HEK293 (cell line): ENCODE data around the gene ECM1.

Experiments
- AEBP2 ChIP-seq: fragments of 450-650 bp; formaldehyde crosslinking; IDR thresholded peaks from 2 replicates; pipeline ENCODE4 v1.5.1; 2016; ENCODE audit warnings: missing biosample characterization, missing genetic modification characterization, borderline replicate concordance
- PRDM10 ChIP-seq: fragments of 450-650 bp; formaldehyde crosslinking; IDR thresholded peaks from 2 replicates; pipeline ENCODE4 v1.5.1; 2016; ENCODE audit warnings: missing biosample characterization, missing genetic modification characterization
- SCRT2 ChIP-seq: fragments of 450-650 bp; formaldehyde crosslinking; IDR thresholded peaks from 2 replicates; pipeline ENCODE4 v1.5.1; 2016; ENCODE audit warnings: missing biosample characterization, missing genetic modification characterization
- SP2 ChIP-seq: fragments of 450-650 bp; formaldehyde crosslinking; IDR thresholded peaks from 2 replicates; pipeline ENCODE4 v1.5.1; 2016; ENCODE audit warnings: missing biosample characterization, missing genetic modification characterization
- WT1 ChIP-seq: fragments of 450-650 bp; formaldehyde crosslinking; IDR thresholded peaks from 2 replicates; pipeline ENCODE4 v1.5.1; 2016; ENCODE audit warnings: missing biosample characterization, missing genetic modification characterization
- ZBTB10 ChIP-seq: fragments of 450-650 bp; formaldehyde crosslinking; IDR thresholded peaks from 2 replicates; pipeline ENCODE4 v1.5.1; 2016; ENCODE audit warnings: missing biosample characterization, missing genetic modification characterization
- ZBTB21 ChIP-seq: fragments of 450-650 bp; formaldehyde crosslinking; IDR thresholded peaks from 2 replicates; pipeline ENCODE4 v1.5.1; 2017; ENCODE audit warnings: missing biosample characterization, missing genetic modification characterization
- ZFHX2 ChIP-seq: fragments of 450-650 bp; formaldehyde crosslinking; conservative IDR thresholded peaks from 2 replicates; pipeline ENCODE4 v1.5.1; 2016; ENCODE audit warnings: missing biosample characterization, missing genetic modification characterization
- ZNF121 ChIP-seq: fragments of 450-650 bp; formaldehyde crosslinking; IDR thresholded peaks from 2 replicates; pipeline ENCODE4 v1.5.1; 2016; ENCODE audit warnings: missing biosample characterization, missing genetic modification characterization
- ZNF138 ChIP-seq: fragments of 450-650 bp; formaldehyde crosslinking; IDR thresholded peaks from 2 replicates; pipeline ENCODE4 v1.5.1; 2016; ENCODE audit warnings: missing biosample characterization, missing genetic modification characterization, borderline replicate concordance
- ZNF140 ChIP-seq: fragments of 450-650 bp; formaldehyde crosslinking; IDR thresholded peaks from 2 replicates; pipeline ENCODE4 v1.5.1; 2016; ENCODE audit warnings: missing biosample characterization, missing genetic modification characterization
- ZNF148 ChIP-seq: fragments of 450-650 bp; formaldehyde crosslinking; IDR thresholded peaks from 2 replicates; pipeline ENCODE4 v1.5.0; 2017; ENCODE audit warnings: missing biosample characterization, missing genetic modification characterization, borderline replicate concordance
- ZNF223 ChIP-seq: fragments of 450-650 bp; formaldehyde crosslinking; IDR thresholded peaks from 2 replicates; pipeline ENCODE4 v1.5.1; 2016; ENCODE audit warnings: missing biosample characterization, missing genetic modification characterization
- ZNF266 ChIP-seq: fragments of 450-650 bp; formaldehyde crosslinking; IDR thresholded peaks from 2 replicates; pipeline ENCODE4 v1.5.1; 2016; ENCODE audit warnings: missing biosample characterization, missing genetic modification characterization, low read depth
- ZNF292 ChIP-seq: fragments of 450-650 bp; formaldehyde crosslinking; IDR thresholded peaks from 2 replicates; pipeline ENCODE4 v1.5.1; 2016; ENCODE audit warnings: low read depth, missing biosample characterization, missing genetic modification characterization, borderline replicate concordance
- ZNF341 ChIP-seq: fragments of 450-650 bp; formaldehyde crosslinking; IDR thresholded peaks from 2 replicates; pipeline ENCODE4; 2016; ENCODE audit warnings: low read depth, missing biosample characterization, missing genetic modification characterization
- ZNF394 ChIP-seq: fragments of 450-650 bp; formaldehyde crosslinking; IDR thresholded peaks from 2 replicates; pipeline ENCODE4 v1.5.1; 2016; ENCODE audit warnings: missing biosample characterization, missing genetic modification characterization, mild to moderate bottlenecking, moderate library complexity, borderline replicate concordance
- ZNF416 ChIP-seq: fragments of 450-650 bp; formaldehyde crosslinking; IDR thresholded peaks from 2 replicates; pipeline ENCODE4 v1.5.1; 2016; ENCODE audit warnings: missing biosample characterization, missing genetic modification characterization
- ZNF449 ChIP-seq: fragments of 450-650 bp; formaldehyde crosslinking; IDR thresholded peaks from 2 replicates; pipeline ENCODE4 v1.5.1; 2017; ENCODE audit warnings: missing biosample characterization, mild to moderate bottlenecking, missing genetic modification characterization, moderate library complexity
- ZNF501 ChIP-seq: fragments of 450-650 bp; formaldehyde crosslinking; IDR thresholded peaks from 2 replicates; pipeline ENCODE4 v1.5.1; 2016; ENCODE audit warnings: missing biosample characterization, missing genetic modification characterization
- ZNF510 ChIP-seq: fragments of 450-650 bp; formaldehyde crosslinking; IDR thresholded peaks from 2 replicates; pipeline ENCODE4 v1.5.1; 2018; ENCODE audit warnings: mild to moderate bottlenecking, missing genetic modification characterization, missing biosample characterization; ENCODE audit not compliant: insufficient replicate concordance
- ZNF555 ChIP-seq: fragments of 450-650 bp; formaldehyde crosslinking; conservative IDR thresholded peaks from 2 replicates; pipeline ENCODE4 v1.5.1; 2017; ENCODE audit warnings: missing biosample characterization, mild to moderate bottlenecking, missing genetic modification characterization, inconsistent platforms
- ZNF571 ChIP-seq: fragments of 450-650 bp; formaldehyde crosslinking; IDR thresholded peaks from 2 replicates; pipeline ENCODE4 v1.5.0; 2017; ENCODE audit warnings: missing biosample characterization, missing genetic modification characterization
- ZNF624 ChIP-seq: fragments of 450-650 bp; formaldehyde crosslinking; IDR thresholded peaks from 2 replicates; pipeline ENCODE4 v1.5.1; 2017; ENCODE audit warnings: missing biosample characterization, missing genetic modification characterization
- ZNF645 ChIP-seq: fragments of 450-650 bp; formaldehyde crosslinking; IDR thresholded peaks from 2 replicates; pipeline ENCODE4; 2016; ENCODE audit warnings: missing biosample characterization, missing genetic modification characterization
- ZNF654 ChIP-seq: fragments of 450-650 bp; formaldehyde crosslinking; IDR thresholded peaks from 2 replicates; pipeline ENCODE4 v1.5.1; 2016; ENCODE audit warnings: low read depth, missing biosample characterization, missing genetic modification characterization
- ZNF76 ChIP-seq: fragments of 450-650 bp; formaldehyde crosslinking; IDR thresholded peaks from 2 replicates; pipeline ENCODE4; 2016; ENCODE audit warnings: low read depth, missing biosample characterization, missing genetic modification characterization, borderline replicate concordance
- ZNF785 ChIP-seq: fragments of 450-650 bp; formaldehyde crosslinking; IDR thresholded peaks from 2 replicates; pipeline ENCODE4 v1.5.1; 2016; ENCODE audit warnings: missing biosample characterization, missing genetic modification characterization

The ECM1 gene

GRCh38 chr1:150561974-150562445 lies 54.1 kb downstream of the ECM1 start (continued):
- TF ChIP-seq WT1 (tag by site-specific recombination) (0 out of 2 replicates have a peak, but pooled peaks have one; percentile 36), ZNF555 (no peak), ZNF645 (tag by site-specific recombination) (no peak), ZNF148 (tag by site-specific recombination) (no peak), ZNF501 (no peak), SCRT2 (tag by site-specific recombination) (no peak), ZNF571 (tag by site-specific recombination) (no peak), ZNF292 (tag by site-specific recombination) (no peak), ZNF394 (tag by site-specific recombination) (no peak), ZNF449 (no peak; the same call in 1 of the 2 replicates), ZNF416 (tag by site-specific recombination) (no peak), SP2 (tag by site-specific recombination) (peak; percentile 85), ZNF223 (tag by site-specific recombination) (no peak), PRDM10 (tag by site-specific recombination) (peak; percentile 54), ZFHX2 (tag by site-specific recombination) (no peak), ZNF510 (tag by site-specific recombination) (no peak), AEBP2 (tag by site-specific recombination) (no peak), ZNF624 (tag by site-specific recombination) (no peak), ZNF266 (tag by site-specific recombination) (no peak), ZNF121 (tag by site-specific recombination) (no peak), ZBTB21 (tag by site-specific recombination) (peak; percentile 55; the same call in 1 of the 2 replicates), ZNF341 (peak; percentile 97), ZNF138 (no peak), ZNF654 (tag by site-specific recombination) (no peak), ZBTB10 (tag by site-specific recombination) (peak; percentile 75), ZNF76 (tag by site-specific recombination) (no peak), ZNF140 (no peak), ZNF785 (tag by site-specific recombination) (no peak)
